ENCODE results near the gene DCAF4.
"Not testable (repeated sequence)": the region's sequence is repeated elsewhere in the genome, so short reads cannot be mapped to it uniquely, and the experiment has no call there.

DCAF4 gene

DNA sequence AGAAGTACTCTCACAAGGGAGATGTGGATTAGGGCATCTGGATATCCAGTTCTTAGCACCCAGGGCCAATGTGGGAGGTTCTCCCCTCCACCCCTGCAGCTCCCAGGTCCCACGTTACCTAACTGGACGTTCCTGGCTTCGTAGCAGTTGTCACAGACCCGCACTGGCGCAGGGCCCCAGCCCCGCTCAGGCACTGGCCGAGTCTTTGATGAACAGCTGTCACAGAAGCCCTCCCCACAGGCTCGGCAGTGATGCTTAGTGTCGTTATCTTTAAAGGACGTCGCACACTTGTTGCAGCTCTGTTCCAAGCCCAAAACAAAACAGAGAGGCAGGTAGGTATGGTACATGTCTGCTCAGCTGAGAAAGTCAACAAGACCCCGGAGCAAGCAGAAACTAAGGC lies 48.4 kb downstream of the DCAF4 start:
- DNase-seq: no peak

GRCh38 chr14:72975770-72976169 lies 49.5 kb downstream of the DCAF4 start:
- DNase-seq: no peak

- DNase-seq: no peak
Measured at GRCh38 chr14:72978856-72979255, 52.6 kb downstream of the DCAF4 start.

DNA sequence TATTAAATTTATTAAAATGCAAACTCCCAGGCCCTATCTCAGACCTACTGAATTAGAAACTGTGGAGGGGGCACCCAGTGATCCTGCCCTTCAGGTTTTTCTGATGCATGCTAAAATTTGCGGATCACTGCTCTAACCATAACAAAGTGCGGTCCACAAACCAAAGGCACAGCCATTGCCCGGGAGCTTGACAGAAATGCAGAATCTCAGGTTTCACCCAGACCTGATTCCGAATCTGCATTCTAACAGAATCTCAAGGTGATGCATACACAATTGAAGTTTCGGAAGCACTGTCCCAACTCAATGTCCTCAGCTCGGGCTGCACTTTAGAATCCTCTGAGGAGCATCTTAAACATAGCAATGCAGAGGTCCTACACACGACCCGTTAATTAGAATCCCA lies 54.6 kb downstream of the DCAF4 start:
- DNase-seq: no peak

DNA sequence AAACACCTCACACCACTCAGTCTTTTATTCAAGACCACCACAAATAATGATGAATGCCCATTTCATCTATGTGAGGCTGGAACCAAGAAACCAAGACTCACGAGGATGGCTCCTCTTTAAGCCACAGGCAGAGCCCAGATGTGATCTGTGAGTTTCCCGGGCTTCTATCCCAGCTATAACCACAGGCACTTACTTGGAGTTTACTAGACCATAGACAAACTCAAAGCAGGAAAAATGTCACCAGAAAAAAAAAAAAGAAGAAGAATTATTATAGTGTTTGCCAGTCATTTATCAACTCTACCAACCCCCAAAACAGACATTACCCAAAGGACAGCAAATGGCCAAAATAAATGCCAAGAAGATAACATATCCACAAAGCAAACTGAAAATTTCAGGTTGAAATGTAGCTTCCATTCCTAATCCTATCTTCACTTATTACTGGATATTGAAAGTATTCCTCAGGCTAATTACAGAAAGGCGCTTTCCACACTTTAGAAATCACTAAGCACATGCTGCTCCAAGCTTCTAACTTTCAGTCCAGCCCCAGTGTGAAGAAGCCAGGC lies 56.0 kb downstream of the DCAF4 start:
- DNase-seq: no peak

GRCh38 chr14:72986214-72986613 lies 60.0 kb downstream of the DCAF4 start:
- DNase-seq: no peak

GRCh38 chr14:72986857-72987256 lies 60.6 kb downstream of the DCAF4 start:
- DNase-seq: no peak

DNA sequence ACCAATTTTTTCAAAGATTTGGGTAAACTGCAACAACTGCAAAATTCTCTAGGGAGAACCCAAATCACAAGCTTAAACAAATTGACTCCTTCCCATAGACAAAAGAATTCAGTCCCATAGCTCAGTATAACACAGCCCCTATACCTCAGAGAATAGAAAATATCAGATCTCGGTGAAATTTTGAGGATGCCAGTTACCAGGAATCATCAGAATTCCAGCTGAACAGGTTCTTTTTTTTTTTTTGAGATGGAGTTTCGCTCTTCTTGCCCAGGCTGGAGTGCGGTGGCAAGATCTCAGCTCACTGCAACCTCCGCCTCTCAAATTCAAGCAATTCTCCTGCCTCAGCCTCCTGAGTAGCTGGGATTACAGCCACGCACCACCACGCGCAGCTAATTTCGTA lies 63.9 kb downstream of the DCAF4 start:
- no peak for DNase-seq

GRCh38 chr14:72996916-72997315 lies 70.7 kb downstream of the DCAF4 start:
- DNase-seq: no peak

DNA sequence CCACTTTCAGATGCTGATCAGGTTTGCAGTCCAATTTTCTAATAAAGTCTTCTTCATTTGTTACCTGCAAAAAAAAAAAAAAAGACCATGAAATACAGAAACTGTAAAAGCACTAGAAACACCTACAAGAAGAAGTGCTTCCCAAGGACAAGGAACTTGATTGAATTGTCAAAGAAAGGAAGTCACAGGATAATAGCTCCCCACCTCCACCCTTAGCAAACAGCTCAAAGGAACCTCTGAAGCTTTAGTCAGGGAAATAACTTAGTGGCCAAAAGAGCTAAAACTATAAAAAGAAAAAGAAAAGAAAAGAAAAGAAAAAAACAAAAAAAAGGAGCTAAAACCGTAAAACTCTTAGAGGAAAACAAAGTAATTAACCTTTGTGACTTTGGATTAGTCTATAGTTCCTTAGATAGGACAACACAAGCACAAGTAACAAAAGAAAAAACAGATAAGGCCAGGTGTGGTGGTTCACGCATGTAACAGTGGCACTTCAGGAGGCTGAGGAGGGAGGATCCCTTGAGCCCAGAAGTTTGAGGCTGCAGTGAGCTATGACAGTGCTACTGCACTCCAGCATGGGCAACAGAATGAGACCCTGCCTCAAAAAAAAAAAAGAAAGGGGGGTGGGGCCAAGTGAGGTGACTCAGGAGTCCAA lies 72.1 kb downstream of the DCAF4 start:
- no peak for DNase-seq

- DNase-seq: no peak
Measured at GRCh38 chr14:72999316-72999715, 73.1 kb downstream of the DCAF4 start.

DNA sequence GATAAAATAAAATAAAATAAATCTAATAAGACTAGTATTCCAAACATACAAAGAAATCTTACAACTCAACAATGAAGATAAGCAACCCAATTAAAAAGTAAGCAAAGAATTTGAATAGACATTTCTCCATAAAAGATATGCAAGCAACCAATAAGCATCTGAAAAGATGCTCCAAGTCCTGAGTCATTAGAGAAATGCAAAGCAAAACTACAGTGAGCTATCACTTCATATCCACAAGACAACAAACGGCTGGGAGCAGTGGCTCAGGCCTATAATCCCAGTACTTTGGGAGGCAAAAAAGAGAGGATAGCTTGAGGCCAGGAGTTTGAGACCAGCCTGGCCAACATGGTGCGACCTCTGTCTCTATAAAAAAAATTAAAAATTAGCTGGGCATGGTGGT lies 73.8 kb downstream of the DCAF4 start:
- DNase-seq: no peak

- no peak for DNase-seq
Measured at GRCh38 chr14:73003681-73004080, 77.4 kb downstream of the DCAF4 start.

DNA sequence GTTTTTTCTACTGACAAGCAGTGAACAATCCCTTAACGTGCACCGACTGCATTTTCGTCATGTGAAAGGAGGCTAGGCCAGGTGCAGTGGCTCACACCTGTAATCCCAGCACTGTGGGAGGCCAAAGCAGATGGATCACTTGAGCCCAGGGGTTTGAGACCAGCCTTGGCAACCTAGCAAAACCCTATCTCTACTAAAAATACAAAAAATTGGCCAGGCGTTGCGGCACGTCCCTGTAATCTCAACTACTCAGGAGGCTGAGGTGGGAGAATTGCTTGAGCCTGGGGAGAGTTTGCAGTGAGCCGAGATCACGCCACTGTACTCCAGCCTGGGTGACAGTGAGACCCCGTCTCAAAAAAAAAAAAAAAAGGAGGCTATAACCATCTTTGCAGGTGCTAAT lies 78.4 kb downstream of the DCAF4 start:
- DNase-seq: not testable (repeated sequence)

DNA sequence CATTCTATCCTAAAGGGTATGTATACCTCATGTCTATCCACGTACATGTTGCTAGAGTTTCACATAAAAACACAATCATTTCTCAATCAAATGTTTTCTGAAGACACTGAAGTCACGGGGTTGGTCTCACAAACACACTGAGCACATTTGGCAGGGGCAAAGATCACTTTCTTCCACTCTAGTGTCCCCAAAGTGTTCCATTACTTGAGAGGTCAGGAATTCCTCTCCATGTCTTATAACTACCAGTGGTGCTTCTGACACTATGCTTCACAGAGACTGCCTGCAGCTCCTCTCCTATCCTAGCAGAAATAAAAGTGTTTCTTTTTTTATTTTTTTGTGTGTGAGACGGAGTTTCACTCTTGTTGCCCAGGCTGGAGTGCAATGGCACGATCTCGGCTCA lies 81.6 kb downstream of the DCAF4 start:
- DNase-seq: no peak

- no peak for DNase-seq
Measured at GRCh38 chr14:73008501-73008900, 82.2 kb downstream of the DCAF4 start.
